ENCODE measurements around the gene TSPAN15.
"Not testable (repeated sequence)": the region's sequence is repeated elsewhere in the genome, so short reads cannot be mapped to it uniquely, and the experiment has no call there.

Gene TSPAN15

GRCh38 chr10:69504576-69505250, 53.4 kb downstream of the TSPAN15 start:
- DNase-seq = no peak

- no peak for DNase-seq
Measured at GRCh38 chr10:69505636-69506318, 54.5 kb downstream of the TSPAN15 start.

GRCh38 chr10:69506487-69506833, 55.2 kb downstream of the TSPAN15 start:
- DNase-seq = no peak

GRCh38 chr10:69506834-69507713, 55.8 kb downstream of the TSPAN15 start:
- no peak for DNase-seq

- no peak for DNase-seq
Measured at GRCh38 chr10:69508738-69509340, 57.6 kb downstream of the TSPAN15 start.

GRCh38 chr10:69512901-69513300, 61.6 kb downstream of the TSPAN15 start:
- no peak for DNase-seq

- DNase-seq = no peak
Measured at GRCh38 chr10:69513617-69514016, 62.4 kb downstream of the TSPAN15 start.

- peak; percentile 65 to 77 for DNase-seq
Measured at GRCh38 chr10:69515699-69516259, 64.5 kb downstream of the TSPAN15 start.

- DNase-seq = no peak
Measured at GRCh38 chr10:69516316-69516715, 65.1 kb downstream of the TSPAN15 start.

- DNase-seq = no peak
Measured at GRCh38 chr10:69516796-69517195, 65.5 kb downstream of the TSPAN15 start.

GRCh38 chr10:69517271-69517848, 66.1 kb downstream of the TSPAN15 start:
- no peak for DNase-seq

- no peak for DNase-seq
Measured at GRCh38 chr10:69527961-69528360, 76.7 kb downstream of the TSPAN15 start.

- DNase-seq = no peak
Measured at GRCh38 chr10:69533658-69534057, 82.4 kb downstream of the TSPAN15 start.

- not testable (repeated sequence) for DNase-seq
Measured at GRCh38 chr10:69536521-69536920, 85.3 kb downstream of the TSPAN15 start.

GRCh38 chr10:69537449-69537848, 86.2 kb downstream of the TSPAN15 start:
- no peak for DNase-seq

- DNase-seq = no peak
Measured at GRCh38 chr10:69538461-69538860, 87.2 kb downstream of the TSPAN15 start.

- no peak for DNase-seq
Measured at GRCh38 chr10:69541463-69541862, 90.2 kb downstream of the TSPAN15 start.

GRCh38 chr10:69549959-69550358, 98.7 kb downstream of the TSPAN15 start:
- DNase-seq = no peak

- DNase-seq = no peak
Measured at GRCh38 chr10:69552268-69552667, 101.0 kb downstream of the TSPAN15 start.

- DNase-seq = no peak
Measured at GRCh38 chr10:69553328-69553727, 102.1 kb downstream of the TSPAN15 start.

- DNase-seq = no peak
Measured at GRCh38 chr10:69554611-69555010, 103.3 kb downstream of the TSPAN15 start.
